ENCODE results near the gene MSRB1.

MSRB1 gene

GRCh38 chr16:1973461-1974156 is 30.6 kb upstream of the MSRB1 start:
- peak overlapping the region; percentile 95 for H3K4me3 ChIP-seq (replicated peaks; ENCODE audit: low read depth, low read length)
- no peak for TF ChIP-seq CTCF (IDR thresholded peaks at IDR 0.05; ENCODE audit: low read depth, low read length, missing control alignments)
- no peak for DNase-seq (ENCODE audit: extremely low read depth, low read depth)

- H3K4me3 ChIP-seq (replicated peaks; ENCODE audit: low read depth, low read length), result peak overlapping the region; percentile 95
- no peak for DNase-seq (ENCODE audit: extremely low read depth, low read depth)
- no peak for TF ChIP-seq CTCF (IDR thresholded peaks at IDR 0.05; ENCODE audit: low read depth, low read length, missing control alignments)
These were observed 29.5 kb upstream of the MSRB1 start for GRCh38 chr16:1972490-1972877.

GRCh38 chr16:1971796-1972489 is 28.9 kb upstream of the MSRB1 start, which contains the start of gene TBL3:
TSS of gene TBL3 (plus strand) at chr16:1972053. CDS start at chr16:1972165, 112 bp downstream.
- H3K4me3 ChIP-seq (replicated peaks; ENCODE audit: low read depth, low read length), result peak within 1 kb of the TSS; percentile 95
- peak; percentile 72 for DNase-seq (ENCODE audit: extremely low read depth, low read depth)
- TF ChIP-seq CTCF (IDR thresholded peaks at IDR 0.05; ENCODE audit: low read depth, low read length, missing control alignments), result no peak

- TF ChIP-seq CTCF (IDR thresholded peaks at IDR 0.05; ENCODE audit: low read depth, low read length, missing control alignments), result no peak
- DNase-seq (ENCODE audit: extremely low read depth, low read depth), result no peak
- no peak overlapping the region for H3K4me3 ChIP-seq (replicated peaks; ENCODE audit: low read depth, low read length)
These were observed 25.4 kb upstream of the MSRB1 start for GRCh38 chr16:1968146-1968953.

GRCh38 chr16:1966460-1966859 is 23.5 kb upstream of the MSRB1 start, which contains the start of gene RNF151:
TSS of gene RNF151 (plus strand) at chr16:1966856. CDS start at chr16:1966882, 26 bp downstream.
- DNase-seq (ENCODE audit: extremely low read depth, low read depth), result no peak
- H3K4me3 ChIP-seq (replicated peaks; ENCODE audit: low read depth, low read length), result peak within 1 kb of the TSS; percentile 86
- no peak for TF ChIP-seq CTCF (IDR thresholded peaks at IDR 0.05; ENCODE audit: low read depth, low read length, missing control alignments)

GRCh38 chr16:1965396-1966001 is 22.5 kb upstream of the MSRB1 start:
- TF ChIP-seq CTCF (IDR thresholded peaks at IDR 0.05; ENCODE audit: low read depth, low read length, missing control alignments), result no peak
- no peak for DNase-seq (ENCODE audit: extremely low read depth, low read depth)
- H3K4me3 ChIP-seq (replicated peaks; ENCODE audit: low read depth, low read length), result peak overlapping the region; percentile 86
